DMS53 treated with DMSO at 0.1 percent for 48 hours (cell line): ENCODE results near the gene FOS.

ENCODE experiments used
- DNase-seq: peaks from one replicate; lab custom pipeline; 2025; ENCODE audit not compliant: unreplicated experiment; lab: John Stamatoyannopoulos, UW

The FOS gene

GRCh38 chr14:75313294-75313693, 34.7 kb downstream of the FOS start:
- no peak for DNase-seq

- DNase-seq = no peak
Observed at GRCh38 chr14:75315144-75315543, 36.5 kb downstream of the FOS start.

- no peak for DNase-seq
Observed at GRCh38 chr14:75317148-75317547, 38.5 kb downstream of the FOS start.

GRCh38 chr14:75318353-75318752, 39.7 kb downstream of the FOS start:
- no peak for DNase-seq

- no peak for DNase-seq
Observed at GRCh38 chr14:75319021-75319420, 40.4 kb downstream of the FOS start.

GRCh38 chr14:75320196-75320595, 41.6 kb downstream of the FOS start:
- no peak for DNase-seq

- DNase-seq = no peak
Observed at GRCh38 chr14:75322746-75323145, 44.1 kb downstream of the FOS start.

GRCh38 chr14:75323571-75323970, 44.9 kb downstream of the FOS start:
- no peak for DNase-seq

GRCh38 chr14:75328558-75329155, 50.0 kb downstream of the FOS start:
- no peak for DNase-seq

GRCh38 chr14:75329369-75329768, 50.7 kb downstream of the FOS start:
- DNase-seq = no peak

GRCh38 chr14:75331471-75331870, 52.8 kb downstream of the FOS start:
- no peak for DNase-seq
